SK-N-SH treated with all-trans-retinoic acid at 6 μM for 48 hours (cell line): ENCODE measurements around the gene PRSS8.

Experiments used
- ATAC-seq: fragments of 200-7000 bp; cut with Tn5 transposase; 3 replicates; pipeline ENCODE4 v1.9.1; 2020; ENCODE audit warnings: mild to moderate bottlenecking, moderate library complexity
- ARNTL ChIP-seq: fragments of 450-650 bp; formaldehyde crosslinking; IDR thresholded peaks from 2 replicates; pipeline ENCODE4 v1.5.0; 2020; ENCODE audit warnings: low read depth, mild to moderate bottlenecking, moderate library complexity, borderline replicate concordance
- BACH2 ChIP-seq: fragments of 250-450 bp; sonication (Bioruptor Pico); IDR thresholded peaks from 2 replicates; pipeline ENCODE4 v1.9.0; 2021; ENCODE audit warnings: mild to moderate bottlenecking, borderline replicate concordance
- CSRNP3 ChIP-seq: fragments of 250-450 bp; sonication (Bioruptor Pico); IDR thresholded peaks from 2 replicates; pipeline ENCODE4 v1.5.1; 2021; ENCODE audit warnings: mild to moderate bottlenecking, moderate library complexity
- ESRRG ChIP-seq: fragments of 250-450 bp; sonication (Bioruptor Pico); IDR thresholded peaks from 2 replicates; pipeline ENCODE4 v1.6.1; 2021; ENCODE audit warnings: mild to moderate bottlenecking
- GLIS3 ChIP-seq: fragments of 250-450 bp; sonication (Bioruptor Pico); IDR thresholded peaks from 2 replicates; pipeline ENCODE4 v1.5.0; 2020; ENCODE audit warnings: mild to moderate bottlenecking, moderate library complexity
- RARB ChIP-seq: fragments of 250-450 bp; sonication (Bioruptor Pico); IDR thresholded peaks from 2 replicates; pipeline ENCODE4 v1.8.0; 2021; ENCODE audit warnings: mild to moderate bottlenecking, moderate library complexity
- SNAI2 ChIP-seq: fragments of 250-450 bp; sonication (Bioruptor Pico); IDR thresholded peaks from 2 replicates; pipeline ENCODE4 v1.5.0; 2020; ENCODE audit warnings: mild to moderate bottlenecking, moderate library complexity
- ZFP3 ChIP-seq: fragments of 250-450 bp; sonication (Bioruptor Pico); IDR thresholded peaks from 2 replicates; pipeline ENCODE4 v1.5.0; 2020; ENCODE audit warnings: mild to moderate bottlenecking, moderate library complexity
- ZFP30 ChIP-seq: fragments of 450-650 bp; formaldehyde crosslinking; IDR thresholded peaks from 2 replicates; pipeline ENCODE4 v1.5.0; 2022; ENCODE audit warnings: mild to moderate bottlenecking, moderate library complexity
- ZNF8 ChIP-seq: fragments of 450-650 bp; formaldehyde crosslinking; IDR thresholded peaks from 2 replicates; pipeline ENCODE4 v1.5.0; 2020; ENCODE audit warnings: mild to moderate bottlenecking, moderate library complexity
- TF ChIP-seq, protein P1 (sequence below): fragments of 250-450 bp; sonication (Bioruptor Pico); IDR thresholded peaks from 2 replicates; pipeline ENCODE4 v1.8.0; 2021; ENCODE audit warnings: low read depth, mild to moderate bottlenecking, moderate library complexity, borderline replicate concordance
- TF ChIP-seq, protein P2 (sequence below): fragments of 250-450 bp; sonication (Bioruptor Pico); IDR thresholded peaks from 2 replicates; pipeline ENCODE4 v1.5.1; 2020; ENCODE audit warnings: low read depth, mild to moderate bottlenecking, moderate library complexity
- TF ChIP-seq, protein P3 (sequence below): fragments of 250-450 bp; sonication (Bioruptor Pico); IDR thresholded peaks from 2 replicates; pipeline ENCODE4 v1.8.0; 2020; ENCODE audit warnings: mild to moderate bottlenecking, moderate library complexity, borderline replicate concordance

The PRSS8 gene

GRCh38 chr16:31083556-31083955, 52.0 kb downstream of the PRSS8 start:
- ATAC-seq = no peak
- TF ChIP-seq BACH2 (no peak), SNAI2 (no peak)

- ATAC-seq = no peak
- TF ChIP-seq, protein P1, sequence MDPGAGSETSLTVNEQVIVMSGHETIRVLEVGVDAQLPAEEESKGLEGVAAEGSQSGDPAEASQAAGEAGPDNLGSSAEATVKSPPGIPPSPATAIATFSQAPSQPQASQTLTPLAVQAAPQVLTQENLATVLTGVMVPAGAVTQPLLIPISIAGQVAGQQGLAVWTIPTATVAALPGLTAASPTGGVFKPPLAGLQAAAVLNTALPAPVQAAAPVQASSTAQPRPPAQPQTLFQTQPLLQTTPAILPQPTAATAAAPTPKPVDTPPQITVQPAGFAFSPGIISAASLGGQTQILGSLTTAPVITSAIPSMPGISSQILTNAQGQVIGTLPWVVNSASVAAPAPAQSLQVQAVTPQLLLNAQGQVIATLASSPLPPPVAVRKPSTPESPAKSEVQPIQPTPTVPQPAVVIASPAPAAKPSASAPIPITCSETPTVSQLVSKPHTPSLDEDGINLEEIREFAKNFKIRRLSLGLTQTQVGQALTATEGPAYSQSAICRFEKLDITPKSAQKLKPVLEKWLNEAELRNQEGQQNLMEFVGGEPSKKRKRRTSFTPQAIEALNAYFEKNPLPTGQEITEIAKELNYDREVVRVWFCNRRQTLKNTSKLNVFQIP (CRISPR knock-in tag) = no peak
- TF ChIP-seq ZFP3 (CRISPR knock-in tag) = no peak
These were observed 52.4 kb downstream of the PRSS8 start for GRCh38 chr16:31083081-31083480.

- no peak for TF ChIP-seq ZFP30 (CRISPR knock-in tag)
- no peak for TF ChIP-seq CSRNP3 (CRISPR knock-in tag)
- no peak for TF ChIP-seq ARNTL (CRISPR knock-in tag)
- no peak for TF ChIP-seq GLIS3 (CRISPR knock-in tag)
- no peak for TF ChIP-seq SNAI2
- TF ChIP-seq, protein P1 (CRISPR knock-in tag) = no peak
- TF ChIP-seq, protein P2, sequence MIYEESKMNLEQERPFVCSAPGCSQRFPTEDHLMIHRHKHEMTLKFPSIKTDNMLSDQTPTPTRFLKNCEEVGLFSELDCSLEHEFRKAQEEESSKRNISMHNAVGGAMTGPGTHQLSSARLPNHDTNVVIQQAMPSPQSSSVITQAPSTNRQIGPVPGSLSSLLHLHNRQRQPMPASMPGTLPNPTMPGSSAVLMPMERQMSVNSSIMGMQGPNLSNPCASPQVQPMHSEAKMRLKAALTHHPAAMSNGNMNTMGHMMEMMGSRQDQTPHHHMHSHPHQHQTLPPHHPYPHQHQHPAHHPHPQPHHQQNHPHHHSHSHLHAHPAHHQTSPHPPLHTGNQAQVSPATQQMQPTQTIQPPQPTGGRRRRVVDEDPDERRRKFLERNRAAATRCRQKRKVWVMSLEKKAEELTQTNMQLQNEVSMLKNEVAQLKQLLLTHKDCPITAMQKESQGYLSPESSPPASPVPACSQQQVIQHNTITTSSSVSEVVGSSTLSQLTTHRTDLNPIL (CRISPR knock-in tag) = no peak
- TF ChIP-seq ZFP3 (CRISPR knock-in tag) = no peak
- TF ChIP-seq RARB (CRISPR knock-in tag) = no peak
- no peak for TF ChIP-seq ESRRG
- TF ChIP-seq BACH2 = no peak
- TF ChIP-seq, protein P3, sequence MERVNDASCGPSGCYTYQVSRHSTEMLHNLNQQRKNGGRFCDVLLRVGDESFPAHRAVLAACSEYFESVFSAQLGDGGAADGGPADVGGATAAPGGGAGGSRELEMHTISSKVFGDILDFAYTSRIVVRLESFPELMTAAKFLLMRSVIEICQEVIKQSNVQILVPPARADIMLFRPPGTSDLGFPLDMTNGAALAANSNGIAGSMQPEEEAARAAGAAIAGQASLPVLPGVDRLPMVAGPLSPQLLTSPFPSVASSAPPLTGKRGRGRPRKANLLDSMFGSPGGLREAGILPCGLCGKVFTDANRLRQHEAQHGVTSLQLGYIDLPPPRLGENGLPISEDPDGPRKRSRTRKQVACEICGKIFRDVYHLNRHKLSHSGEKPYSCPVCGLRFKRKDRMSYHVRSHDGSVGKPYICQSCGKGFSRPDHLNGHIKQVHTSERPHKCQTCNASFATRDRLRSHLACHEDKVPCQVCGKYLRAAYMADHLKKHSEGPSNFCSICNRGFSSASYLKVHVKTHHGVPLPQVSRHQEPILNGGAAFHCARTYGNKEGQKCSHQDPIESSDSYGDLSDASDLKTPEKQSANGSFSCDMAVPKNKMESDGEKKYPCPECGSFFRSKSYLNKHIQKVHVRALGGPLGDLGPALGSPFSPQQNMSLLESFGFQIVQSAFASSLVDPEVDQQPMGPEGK = no peak
- TF ChIP-seq ZNF8 (CRISPR knock-in tag) = no peak
- no peak for ATAC-seq
These were observed 53.0 kb downstream of the PRSS8 start for GRCh38 chr16:31082368-31083045.
